Activated T-helper 9 cell treated with anti-CD3 and anti-CD28 coated beads, Interleukin-2, amount 50 U/mL, for 16 hours (primary cell): ENCODE data around the gene STAMBPL1.
A peak's percentile ranks its signal among the peaks of the same experiment; 100 is the strongest.
"Not testable (repeated sequence)": the region's sequence is repeated elsewhere in the genome, so short reads cannot be mapped to it uniquely, and the experiment has no call there.

Experiments
- DNase-seq: peaks from one replicate; pipeline ENCODE4 v3.0.0-alpha.2; 2020; ENCODE audit warnings: low read depth

The STAMBPL1 gene

DNA sequence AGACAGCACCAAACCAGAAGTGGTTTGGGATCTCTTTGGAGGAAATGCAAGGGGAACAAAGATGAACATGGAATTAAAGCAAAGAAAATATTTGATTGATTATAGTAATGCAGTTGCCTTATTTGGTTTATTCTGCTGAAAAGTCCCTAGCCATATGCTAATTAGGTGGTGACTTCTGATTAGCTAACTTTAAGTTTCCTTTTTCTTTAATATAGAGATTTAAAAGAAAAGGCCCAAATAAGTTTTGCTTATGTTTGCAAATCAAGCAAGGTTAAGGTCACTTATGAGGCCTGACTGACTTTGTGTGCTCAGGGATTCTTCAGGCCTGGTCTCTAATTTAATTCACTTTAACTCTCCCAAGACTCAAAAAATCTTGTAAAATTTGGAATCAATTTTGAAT lies 22.2 kb upstream of the STAMBPL1 start:
- no peak for DNase-seq

DNA sequence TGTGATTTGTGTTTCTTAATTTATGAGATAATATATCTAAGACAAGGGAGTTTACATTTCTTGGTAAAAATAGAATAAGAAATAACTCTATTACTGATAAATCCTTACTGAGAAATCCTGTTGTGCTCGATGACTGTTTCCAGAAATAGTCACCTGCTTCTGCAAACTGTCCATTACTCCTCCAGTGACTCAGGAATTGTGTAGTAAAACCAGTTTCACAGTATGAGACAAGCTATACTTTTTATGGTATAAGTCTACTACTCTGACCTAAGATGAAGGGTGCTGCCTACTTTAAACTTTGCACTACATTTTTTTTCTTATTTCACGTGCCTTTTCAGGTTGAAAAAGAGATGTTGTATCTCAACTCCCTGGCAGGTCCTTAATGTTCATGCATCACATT lies 21.6 kb upstream of the STAMBPL1 start:
- no peak for DNase-seq

DNA sequence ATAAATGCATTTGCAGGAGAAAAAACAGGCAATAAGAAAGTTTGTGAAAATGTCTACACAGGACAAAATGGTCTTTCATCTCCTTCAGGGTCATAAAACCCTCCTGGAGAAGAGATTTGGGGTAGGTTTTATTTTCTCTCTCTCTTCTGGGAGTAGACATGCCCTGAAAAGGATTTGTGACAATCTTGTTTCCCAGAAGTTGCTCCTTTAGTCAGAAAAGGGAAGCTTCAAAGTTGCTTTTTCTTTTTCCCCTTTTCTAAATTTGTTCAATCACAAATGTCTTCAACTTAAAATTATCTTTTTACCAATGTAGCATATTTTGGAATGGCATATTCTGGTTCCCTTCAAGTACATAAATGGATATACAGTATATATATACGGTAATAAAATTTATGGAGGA lies 19.0 kb upstream of the STAMBPL1 start:
- no peak for DNase-seq

DNA sequence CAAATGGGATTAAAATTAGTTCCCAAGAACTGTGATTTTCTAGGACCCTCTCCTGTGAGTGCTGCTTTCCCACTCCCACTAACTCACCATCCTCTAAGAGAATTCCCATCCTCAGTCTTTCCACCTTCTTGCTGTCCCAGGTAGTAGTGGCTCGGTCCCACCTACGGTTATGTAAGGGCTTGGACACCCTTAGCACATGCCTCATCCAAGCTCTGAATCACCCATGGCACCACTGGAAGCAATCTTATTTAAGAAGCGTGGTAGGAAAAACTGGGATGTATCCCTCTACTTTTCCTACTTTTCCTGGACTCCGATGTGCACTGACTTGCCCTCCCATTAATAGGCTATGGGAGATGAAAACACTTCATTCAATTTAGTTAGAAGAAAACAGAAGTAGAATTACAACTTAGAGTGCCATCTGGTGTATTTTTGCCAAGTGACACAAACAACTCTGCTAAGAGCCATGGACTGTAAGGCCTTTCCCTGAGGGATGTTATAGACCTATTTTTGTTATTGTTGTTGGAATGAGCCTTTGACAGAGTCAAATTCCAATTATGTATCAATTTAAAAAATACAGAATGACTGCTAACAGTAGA lies 14.7 kb upstream of the STAMBPL1 start:
- no peak for DNase-seq

DNA sequence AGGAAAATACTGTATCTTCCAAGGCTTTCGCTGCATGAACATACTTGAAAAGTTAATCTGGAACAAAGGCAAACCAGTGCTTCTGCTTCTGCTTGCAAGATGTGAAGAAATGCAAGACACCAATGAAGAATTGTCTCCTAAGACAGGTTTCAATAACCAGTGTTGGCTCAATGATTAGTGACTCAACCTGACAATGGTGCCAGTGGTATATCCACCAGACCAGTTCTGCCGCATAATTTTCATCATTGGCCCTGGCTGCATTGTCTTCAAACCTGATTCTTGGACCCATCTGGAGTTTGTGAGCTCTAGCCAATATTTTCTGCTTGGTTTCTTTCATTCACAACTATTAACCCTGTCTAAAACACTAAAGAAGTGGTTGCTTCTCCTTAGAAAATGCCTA lies 13.6 kb upstream of the STAMBPL1 start:
- DNase-seq, result no peak

DNA sequence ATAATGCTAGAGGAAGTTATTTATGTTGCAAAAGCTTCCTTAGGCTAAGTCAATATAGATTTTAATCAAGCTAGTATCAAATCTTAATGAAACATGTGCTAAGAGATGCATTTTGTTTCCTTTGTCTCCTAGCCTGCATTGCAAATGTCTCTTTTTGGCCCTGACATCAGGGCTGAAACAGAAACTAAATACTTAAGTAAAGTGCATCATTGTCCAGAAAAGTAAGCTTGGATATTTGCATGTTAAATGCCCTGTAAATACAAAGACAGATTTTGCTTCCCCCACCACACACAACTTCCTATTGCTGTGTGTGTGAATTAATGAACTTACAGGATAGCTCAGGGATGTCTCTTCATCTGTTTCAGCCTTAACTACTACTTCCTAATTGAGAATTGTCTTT lies 10.0 kb upstream of the STAMBPL1 start:
- DNase-seq, result no peak

DNA sequence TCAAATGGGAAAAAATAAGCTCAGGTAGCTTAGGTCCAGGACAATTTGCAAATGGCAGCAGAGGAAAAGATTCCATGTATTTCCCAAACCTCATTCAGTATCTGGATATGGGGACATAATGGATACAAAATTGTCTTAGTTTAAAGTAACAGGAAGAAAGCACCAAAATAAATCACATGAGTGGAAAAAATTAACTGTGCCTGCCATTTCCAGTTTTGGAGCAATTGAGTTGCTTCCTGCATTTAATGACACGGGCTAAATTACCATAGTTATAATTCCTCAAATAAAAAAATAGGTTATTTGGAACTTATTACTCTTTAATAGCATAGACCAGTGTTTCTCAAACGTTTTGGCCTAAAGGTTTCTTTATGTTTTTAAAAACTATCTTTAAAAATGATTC lies 6.3 kb upstream of the STAMBPL1 start:
- DNase-seq, result no peak

DNA sequence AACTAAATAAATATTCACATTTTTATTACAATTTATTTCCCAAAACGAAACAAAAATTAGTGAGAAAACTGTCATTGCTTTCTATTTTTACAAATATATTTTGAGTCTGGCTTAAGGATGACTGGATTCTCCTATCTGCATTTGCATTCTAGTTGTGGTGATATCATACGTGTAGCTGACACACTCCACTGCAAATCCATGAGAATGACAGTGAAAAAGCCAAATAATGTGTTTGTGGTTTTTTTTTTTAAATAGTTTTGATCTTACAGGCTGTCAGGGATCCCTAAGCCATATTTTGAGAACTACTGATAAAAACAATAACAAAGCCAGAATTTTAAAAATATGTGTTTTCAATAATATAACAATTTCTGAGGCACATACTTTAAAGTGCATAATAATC lies 5.8 kb upstream of the STAMBPL1 start:
- DNase-seq, result no peak

DNA sequence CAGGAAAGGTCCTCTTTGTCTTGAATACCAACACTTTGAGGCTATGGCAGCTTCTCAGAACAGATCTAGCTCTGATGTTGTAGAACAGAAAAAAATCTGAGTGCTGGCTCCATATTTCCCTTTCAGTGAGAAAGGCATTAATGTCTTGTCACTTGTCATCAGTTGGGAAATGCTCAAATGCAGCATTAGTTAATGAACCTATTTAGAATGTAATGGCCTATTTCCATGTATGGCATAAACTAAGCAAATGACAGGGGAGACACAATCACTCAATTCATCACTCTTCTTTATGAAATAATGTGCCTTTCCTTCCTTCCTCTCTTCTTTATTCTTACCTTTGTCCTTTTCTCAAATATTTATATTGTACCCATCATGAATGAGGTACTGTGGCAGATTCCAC lies 5.0 kb upstream of the STAMBPL1 start:
- DNase-seq, result no peak

DNA sequence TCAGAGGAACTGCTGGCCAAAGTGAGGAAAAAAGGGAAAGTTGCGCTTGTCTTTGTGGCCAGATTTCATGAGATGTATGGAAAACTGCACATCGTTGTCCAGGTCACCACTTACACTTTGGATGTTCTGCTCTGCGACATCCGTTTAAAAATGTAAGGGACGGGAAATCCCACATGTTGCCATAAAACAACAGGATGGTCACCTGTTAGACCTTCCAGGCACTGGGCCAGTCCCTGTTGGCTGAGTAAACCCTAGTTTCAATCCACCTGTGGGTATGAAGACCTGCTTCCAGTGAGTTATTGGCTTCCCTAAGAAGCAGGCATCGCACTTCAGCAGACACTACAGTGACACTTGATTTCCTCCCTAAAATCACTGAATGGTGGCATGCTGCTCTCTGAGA lies 2.7 kb upstream of the STAMBPL1 start:
- DNase-seq, result no peak

DNA sequence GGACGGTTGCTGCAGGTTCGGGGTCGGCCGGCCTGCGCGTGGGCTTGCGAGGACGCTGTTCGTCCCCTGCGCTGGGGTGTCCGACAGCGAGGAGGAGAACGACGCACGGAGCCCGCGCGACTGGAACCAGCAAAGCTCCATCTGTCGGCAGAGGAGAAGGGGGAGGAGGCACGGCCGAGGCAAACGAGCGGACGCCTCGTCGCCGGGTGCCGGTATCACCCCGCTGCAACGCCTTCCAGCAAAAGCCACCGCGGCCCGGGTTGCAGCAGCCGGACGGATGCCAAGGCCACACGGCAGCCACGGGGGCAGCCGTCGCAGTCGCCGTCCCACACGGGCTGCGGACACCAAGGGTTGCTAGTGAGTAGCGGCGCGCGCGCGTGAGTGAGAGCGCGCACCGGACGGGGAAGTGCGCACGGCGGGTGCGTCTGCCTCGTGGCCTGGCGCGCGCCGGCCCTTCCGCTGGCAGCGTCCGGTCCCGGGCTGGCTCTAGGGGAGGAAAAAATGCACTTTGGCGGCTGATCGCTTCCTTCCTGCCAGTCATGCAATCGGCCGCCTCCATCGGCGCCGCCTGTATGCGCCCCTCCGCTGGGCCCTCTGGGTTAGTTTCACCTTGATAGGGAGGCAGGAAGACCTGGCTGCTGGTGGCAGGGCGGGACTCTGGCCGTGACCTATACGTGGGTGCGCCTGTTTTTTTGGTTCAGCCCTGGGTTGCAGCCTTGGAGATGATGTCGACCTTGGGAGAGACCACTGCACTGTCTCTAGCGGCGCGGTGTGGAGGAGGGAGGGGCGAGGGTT lies 434 bp downstream of the STAMBPL1 start:
- DNase-seq, result peak; percentile 52

DNA sequence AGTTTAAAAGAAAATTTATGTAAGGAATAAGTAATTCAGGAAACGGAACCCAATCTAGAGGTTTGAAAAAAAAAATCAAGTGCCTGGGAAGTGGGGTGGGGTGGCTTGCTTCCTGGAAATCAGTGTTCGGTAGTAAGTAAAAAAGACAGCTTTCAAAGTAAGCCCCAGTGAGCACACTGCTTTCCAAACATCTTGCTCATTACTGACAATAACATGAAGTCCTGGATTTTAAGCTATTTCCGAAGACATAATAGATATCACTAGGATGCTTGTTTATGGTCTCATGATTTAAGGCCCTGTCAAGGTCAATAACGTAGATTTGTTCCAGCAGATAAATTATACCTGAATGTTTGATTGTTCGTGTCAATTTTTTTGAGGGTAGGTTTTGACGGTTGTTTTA lies 1.3 kb downstream of the STAMBPL1 start:
- no peak for DNase-seq

DNA sequence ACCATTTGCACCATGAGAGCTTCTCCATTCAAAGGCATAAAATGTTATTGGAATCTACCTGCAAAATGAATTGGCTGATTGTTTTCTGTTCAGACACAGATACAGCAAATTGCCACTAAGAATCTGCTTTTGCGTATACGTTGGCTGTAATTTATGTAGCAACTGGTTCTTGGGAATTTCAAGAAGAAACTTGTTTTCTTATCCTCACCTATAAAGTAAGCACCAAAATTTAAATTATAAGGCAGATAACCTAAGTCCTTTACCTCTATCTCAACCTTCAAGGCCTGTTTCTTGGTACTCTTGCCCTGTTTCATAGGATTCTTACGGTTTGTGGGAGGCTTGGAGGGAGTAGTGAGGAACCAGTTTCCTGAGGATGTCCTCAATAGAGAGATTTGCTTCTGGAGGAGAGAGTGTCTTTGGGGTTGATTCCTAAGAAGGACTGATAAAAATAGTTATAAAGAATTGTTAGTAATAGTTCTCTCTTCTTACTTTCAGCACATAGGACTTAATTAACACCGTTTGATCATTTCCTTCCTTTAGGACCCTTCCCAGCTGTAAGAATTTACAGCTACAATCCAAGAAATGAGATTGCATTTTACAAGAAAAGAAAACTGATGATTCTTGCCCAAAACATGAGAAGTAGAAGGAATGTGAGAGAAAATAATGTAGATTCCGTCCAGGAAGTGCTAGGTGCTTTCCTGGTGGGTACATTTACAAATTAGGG lies 2.0 kb downstream of the STAMBPL1 start:
- no peak for DNase-seq

DNA sequence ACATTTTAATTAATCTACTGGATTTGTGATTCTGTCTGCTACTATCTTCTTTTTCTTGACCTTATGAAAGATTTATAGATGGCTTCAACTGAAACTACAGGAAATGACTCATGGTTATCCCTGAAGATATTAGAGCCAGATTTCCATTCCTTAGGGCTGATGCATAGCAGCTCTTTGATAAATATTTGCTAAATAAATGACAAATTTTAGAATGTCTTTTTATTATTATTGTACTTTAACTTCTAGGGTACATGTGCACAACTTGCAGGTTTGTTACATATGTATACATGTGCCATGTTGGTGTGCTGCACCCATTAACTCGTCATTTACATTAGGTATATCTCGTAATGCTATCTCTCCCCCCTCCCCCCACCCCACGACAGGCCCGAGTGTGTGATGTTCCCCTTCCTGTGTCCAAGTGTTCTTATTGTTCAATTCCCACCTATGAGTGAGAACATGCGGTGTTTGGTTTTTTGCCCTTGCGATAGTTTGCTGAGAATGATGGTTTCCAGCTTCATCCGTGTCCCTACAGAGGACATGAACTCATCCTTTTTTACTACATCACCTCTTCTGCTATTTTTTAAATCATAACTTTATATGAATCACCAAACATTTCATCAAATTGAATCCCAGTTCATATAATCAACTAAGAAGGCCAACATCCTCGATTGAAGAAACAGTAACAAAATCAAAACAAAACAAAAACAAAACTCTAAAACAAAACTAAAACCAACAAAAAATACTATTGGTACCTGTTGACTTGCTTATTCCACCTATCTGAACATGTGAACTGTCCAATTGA lies 2.8 kb downstream of the STAMBPL1 start:
- not testable (repeated sequence) for DNase-seq

DNA sequence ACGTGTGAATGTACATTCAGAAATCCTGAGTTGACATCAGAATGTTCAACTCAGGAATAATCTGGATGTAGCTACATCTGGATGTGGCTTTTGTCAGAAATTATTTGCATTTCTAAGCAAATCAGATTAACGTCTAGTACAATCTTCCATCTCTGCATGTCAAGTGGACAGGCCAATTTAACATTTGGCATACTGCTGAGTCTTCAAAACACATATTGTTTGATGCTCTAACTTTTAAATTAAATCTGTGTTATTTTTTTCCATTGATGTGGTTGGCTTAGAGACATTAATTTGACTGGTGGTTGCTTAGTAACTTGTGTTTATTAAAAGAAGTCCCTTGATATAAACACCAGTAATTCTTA lies 3.4 kb downstream of the STAMBPL1 start:
- no peak for DNase-seq

DNA sequence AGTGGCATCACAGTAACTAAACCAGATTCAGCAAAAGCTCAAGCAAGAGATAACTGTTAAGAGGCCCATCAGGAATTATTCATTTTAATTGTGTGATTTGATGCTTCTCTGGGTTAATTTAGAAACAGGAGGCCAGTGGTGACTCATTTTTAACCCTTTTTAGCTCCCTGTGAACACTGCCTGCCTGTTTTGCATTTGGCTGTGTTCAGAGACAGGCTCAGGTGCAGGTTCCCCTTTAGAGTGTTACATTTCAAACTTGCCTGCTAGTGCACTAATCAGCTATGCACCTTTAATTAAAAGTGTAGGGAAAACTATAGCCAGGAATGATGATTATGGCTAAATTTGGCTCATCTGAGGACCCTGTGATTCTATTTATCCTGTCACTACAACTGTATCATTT lies 6.5 kb downstream of the STAMBPL1 start:
- no peak for DNase-seq

DNA sequence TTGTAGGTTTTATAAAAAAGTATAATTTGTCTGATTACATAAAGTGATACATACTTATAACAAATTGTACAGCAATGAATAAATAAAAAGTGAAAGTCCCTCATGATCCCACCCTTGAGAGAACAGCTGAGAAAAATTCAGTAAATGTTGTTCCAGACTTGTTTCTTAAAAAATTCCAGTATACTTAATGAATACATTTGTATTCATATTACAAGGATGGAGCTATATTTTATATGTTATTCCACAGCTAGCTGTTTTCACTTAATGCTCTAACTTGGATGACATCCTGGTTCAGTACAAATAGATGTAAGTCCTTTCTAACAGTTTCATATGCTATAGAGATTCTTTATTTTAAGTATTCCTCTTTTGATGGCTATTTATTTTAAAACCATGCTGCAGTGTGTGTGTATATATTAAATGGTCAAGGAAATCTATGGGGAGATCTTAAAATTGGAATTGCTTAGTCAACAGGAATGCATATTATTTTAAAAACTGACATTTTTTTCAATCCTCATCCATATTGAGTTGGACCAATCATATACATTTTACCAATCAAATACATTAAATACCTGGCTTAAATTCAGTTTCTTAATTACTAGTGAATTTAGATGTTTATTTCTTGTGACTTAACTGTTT lies 8.9 kb downstream of the STAMBPL1 start:
- DNase-seq, result no peak

DNA sequence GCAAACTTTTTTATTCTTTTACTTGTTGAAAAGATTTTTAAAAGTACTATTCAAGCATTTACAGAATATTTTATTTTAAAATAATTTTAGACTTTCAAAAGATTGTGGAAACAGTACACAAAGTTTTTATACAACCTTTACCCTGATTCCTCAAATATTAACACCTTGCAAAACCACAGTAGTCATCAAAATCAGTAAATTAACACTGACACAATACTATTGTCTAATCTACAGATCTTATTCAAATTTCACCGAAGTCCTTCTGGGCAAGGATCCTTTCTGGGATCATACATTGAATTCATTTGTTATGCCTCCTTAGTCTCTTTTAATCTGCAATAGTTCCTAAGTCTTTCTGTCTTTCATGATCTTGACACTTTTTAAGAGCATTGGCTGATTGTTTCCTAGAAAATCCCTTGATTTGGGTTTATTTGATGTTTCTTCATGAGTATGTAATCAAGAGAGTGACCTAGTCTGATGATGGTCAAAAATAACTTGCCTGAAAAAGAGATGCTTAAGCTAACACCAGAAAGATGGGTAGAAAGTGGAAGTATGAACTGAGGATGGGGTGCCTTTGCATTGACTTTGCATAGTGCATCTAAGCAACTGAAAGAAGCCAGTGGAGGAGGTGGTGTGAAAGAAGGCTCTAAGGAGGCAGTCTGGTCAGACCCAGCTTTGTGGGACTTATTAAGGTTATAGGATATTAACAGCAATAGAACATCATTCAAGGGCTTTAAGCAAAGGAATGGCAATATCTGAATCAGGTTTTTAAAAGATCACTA lies 9.7 kb downstream of the STAMBPL1 start:
- DNase-seq, result no peak

DNA sequence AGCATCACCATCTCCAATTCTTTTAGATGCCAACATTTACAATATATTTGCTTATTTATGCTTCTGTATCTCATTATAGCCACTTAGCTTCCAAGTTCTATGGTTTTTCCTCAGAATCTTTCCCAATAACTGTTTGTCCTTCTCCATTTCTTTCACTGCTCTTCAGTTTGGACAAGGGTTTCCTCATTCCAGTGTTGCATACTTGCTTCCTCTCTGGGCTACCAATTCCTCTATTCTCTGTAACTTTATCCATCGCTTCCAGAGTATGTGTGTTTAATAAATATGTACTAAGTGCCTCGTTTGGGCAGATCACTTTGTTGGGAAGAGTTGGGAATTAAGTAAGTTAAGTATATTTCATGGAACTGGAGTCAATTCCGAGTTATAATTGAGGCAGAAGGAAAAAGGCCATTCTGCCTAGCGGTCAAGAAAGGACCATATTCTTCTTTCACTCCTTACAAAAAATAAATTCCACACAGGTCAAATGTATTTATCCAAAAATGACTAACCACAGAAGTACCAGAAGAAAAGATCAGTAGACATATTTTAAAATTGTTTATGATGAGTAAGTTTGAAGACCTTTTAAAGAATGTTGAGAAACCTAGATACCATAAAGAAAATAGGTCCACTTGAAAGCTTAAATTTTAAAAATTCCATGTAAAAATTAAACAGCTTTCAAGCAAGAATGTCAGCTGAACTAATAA lies 10.8 kb downstream of the STAMBPL1 start:
- no peak for DNase-seq

DNA sequence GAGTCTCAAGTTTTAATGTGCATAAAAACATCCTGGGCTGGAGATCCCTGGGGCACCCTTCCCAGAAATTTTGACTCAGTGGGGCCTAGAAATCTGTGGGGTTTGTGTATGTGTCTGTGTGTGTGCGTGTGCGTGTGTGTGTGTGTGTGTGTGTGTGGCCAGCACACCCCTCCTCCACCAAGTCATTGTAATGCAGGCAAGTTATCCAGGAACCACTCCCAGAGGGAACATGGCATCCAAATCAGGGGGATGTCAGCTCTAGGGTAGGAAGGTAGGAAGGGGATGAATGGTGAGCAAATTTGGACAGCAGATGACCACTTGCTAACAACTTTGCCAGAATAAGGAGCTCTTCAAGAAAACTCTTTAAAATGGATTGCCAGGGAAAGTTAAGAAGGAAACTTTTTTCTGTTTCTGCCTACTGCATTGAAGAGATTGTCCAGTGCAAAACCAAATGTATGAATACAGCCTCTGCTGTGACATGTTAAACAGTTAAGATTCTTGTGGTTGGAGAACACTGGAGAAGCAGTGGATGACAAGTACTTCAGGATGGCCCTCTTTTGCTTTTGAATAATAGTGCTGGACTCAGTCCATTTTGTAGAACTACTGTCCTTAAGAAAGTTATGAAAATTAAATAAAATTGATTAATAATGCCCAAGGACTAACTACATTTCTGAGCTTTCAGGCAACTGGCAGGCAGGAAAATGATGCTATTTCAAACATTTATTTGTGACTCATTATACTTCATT lies 12.3 kb downstream of the STAMBPL1 start:
- DNase-seq, result no peak
